GM18870 (cell line): ENCODE data around the gene KCNJ4.

ENCODE experiments used
- ATAC-seq: cut with Tn5 transposase; IDR thresholded peaks from one replicate; pipeline ENCODE4 v1.9.1; 2021; ENCODE audit warnings: moderate library complexity; ENCODE audit not compliant: unreplicated experiment

The KCNJ4 gene

DNA sequence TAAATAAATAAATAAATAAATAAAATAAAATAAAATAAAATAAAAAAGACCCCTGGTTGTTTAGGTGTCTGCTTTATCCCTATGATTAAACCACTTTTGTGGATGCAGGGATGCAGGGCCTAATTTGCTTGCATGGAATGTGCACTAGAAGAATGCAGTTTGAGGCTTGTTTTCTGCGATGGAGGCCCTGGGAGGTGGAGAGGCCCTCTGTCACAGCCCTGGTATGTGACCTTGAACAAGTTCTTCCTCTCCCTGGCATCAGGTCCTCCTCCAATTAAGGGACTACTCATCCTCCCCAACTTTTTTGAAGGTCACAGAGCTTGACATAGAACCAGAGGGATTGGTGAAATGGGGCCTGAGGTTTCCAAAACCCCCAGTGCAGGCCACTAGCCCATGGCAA is 22.7 kb downstream of the KCNJ4 start:
- no peak for ATAC-seq

- ATAC-seq: no peak
Measured at GRCh38 chr22:38431266-38432010, 23.6 kb downstream of the KCNJ4 start.

GRCh38 chr22:38429499-38430068 is 25.4 kb downstream of the KCNJ4 start:
- no peak for ATAC-seq

DNA sequence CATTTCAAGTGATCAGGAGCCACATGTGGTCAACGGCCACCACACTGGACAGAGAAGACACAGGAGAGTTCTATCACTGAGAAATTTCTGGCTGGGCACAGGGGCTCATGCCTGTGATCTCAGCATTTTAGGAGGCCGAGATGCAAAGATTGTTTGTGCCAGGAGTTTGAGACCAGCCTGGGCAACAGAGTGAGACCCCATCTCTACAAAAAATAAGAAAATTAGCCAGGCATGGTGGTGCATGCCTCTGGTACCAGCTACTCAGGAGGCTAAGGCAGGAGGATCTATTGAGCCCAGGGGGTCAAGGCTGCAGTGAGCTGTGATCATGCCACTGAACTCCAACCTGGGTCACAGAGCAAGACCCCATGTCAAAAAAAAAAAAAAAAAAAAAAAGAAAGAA is 26.3 kb downstream of the KCNJ4 start:
- ATAC-seq: no peak

DNA sequence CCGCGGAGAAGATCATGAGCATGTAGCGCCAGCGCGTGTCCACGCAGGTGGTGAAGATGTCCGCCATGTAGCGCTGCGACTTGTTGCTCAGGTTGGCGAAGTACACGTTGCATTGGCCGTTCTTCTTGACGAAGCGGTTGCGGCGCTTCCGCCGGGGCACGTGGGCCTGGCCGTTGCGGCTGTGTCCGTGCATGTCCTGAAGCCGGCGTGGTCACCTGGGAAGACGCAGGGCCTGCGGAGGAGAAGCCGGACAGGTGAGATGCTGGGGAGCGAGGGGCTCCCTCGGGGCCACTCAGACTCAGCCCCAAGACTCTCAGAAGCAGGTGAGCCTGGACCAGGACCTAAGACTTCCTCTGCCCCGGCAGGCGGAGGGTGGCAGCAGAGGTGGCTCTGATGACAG is 27.1 kb downstream of the KCNJ4 start:
- ATAC-seq: no peak

GRCh38 chr22:38427465-38427864 is 27.5 kb downstream of the KCNJ4 start:
- no peak for ATAC-seq

DNA sequence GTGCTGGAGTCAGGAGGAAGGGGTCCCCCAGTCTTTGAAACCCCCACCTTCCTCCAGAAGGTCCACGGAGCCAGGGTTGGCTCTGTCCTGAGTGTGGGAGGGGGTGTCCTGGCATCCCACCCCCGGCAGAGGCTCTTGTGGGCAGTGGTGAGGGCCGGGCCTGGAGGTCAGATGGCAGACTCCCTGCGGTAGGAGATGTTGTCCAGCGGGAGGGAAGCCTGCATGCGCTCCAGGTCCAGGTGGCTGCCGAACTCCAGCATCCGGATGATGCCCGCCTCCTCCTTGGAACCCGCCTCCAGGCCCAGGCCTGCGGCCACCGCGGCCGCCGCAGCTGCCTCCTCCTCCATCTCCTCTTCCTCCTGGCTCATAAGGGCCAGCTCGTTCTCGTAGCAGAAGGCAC is 28.4 kb downstream of the KCNJ4 start:
- no peak for ATAC-seq

- ATAC-seq: no peak
Measured at GRCh38 chr22:38424525-38425080, 30.4 kb downstream of the KCNJ4 start.

DNA sequence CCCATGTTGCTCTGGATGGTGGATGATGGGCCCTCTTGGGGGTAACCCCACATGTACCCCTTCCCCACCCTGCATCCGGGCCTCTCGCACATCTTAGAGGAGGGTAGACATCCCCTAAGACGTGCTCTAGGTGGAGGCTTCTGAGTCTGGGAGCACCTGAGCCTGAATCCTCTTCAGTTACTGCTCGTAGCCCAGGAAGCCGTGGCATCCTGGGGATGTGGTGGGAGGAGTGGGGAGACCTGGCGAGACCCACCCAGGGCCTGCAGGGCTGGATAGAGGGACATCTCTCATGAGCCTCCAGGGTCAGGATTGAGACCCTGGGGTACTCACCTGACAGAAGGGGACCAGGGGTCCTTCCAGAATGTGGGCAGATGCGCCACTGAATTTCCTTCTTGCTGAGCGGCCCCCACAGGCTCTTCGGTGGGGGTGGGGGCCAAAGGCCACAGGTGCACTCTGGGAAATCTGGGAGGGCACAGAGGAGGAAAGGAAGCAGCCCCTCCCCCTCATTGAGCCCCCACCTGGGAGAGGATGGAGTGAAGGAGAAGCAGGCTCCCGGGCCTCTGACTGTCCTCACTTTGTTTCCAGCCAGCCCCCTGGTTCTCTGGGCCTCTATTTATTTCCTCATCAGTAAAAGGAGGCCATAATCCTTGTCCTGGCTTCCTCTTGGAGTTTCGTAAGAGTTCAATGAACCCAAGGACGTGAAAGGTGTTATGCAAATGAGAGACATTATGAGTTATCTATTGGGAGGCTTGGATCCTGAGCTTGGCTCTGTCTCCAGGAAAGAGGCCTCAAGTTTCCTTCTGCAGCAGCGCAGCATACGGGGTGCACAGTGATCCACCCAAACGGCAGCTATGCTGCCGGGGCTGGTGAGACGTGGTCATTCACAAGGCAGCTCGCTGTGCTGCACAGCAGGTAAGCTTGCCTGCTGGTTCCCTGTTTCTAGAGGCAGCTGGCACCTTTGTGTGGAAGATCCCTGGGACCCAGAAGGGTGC is 31.2 kb downstream of the KCNJ4 start:
- no peak for ATAC-seq

DNA sequence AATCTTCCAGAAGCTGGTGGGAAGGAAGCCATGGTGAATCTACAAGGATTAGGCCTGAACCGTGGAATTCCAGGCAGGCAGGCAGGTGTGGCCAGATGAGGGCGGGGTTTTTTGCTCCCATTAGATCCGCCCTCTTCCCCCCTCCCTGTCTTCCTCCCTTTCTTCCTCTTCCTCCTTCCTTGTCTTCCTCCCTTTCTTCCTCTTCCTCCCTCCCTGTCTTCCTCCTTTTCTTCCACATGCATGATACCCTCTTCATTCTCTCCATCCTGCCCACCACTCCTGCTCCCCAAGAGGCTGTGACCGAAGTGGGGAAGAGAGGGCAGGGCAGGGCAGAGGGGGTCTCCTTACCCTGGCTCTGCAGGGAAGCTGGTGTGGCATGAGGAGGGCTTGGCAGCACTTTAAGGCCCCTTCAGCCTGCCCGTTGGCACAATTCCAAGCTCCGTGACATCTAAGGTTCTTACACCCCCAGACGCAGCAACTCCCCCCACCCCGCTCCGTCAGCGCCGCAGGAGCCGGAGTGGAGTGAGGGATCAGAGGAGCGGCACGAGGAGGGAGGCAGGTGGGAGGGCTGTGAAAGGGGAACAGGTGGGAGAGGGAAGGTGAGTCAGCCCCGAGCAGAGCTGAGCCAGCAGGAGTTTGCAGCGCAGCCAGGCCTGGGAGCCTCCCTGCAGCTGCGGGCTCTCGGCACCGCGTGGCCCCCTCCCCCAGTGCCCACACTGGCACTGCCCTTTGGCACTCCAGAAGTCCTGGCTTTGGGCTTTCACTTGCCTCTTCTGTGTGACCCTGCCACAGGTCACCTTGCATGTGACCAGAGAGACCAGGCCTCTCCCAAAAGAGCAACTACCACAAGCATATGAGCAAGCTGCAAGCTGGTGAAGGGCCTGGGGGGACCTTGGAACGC is 32.1 kb downstream of the KCNJ4 start:
- no peak for ATAC-seq

- no peak for ATAC-seq
Measured at GRCh38 chr22:38420734-38421133, 34.3 kb downstream of the KCNJ4 start.

GRCh38 chr22:38419858-38420160 is 35.2 kb downstream of the KCNJ4 start:
- ATAC-seq: no peak

DNA sequence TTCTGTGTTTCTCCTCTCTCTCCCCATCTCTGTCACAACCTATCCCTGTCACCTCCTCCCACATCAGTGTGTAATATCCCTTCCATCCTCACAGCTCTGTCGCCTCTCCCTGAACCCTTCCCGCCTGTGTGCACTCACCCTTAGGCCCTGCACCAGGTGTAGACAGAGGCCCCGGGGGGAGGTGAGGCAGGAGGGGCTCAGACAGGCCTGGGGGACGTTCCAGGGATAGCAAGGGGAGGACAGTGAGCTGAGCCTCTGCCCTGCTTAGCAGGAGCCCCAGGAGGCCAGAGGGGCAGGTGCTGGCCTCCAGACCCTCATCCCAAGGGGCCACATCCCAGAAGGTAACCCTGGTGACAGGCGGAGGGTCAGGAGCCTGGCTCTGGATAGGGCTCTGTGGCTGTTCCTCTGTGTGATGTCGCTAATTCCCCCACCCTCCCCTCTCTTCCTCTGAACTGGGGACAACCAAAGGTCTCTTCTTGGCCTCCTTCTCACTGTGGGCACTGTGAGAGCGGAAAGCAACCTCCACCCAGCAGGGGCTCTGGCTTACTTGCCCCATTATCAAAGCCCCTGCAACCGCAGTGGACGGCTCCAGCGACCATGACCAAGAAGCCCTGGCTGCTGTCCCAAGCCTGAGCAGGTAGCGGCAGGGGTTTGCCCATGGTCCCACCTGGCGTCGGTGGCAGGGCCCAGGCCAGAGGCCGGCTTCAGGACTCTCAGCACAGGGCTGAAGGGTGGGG is 35.7 kb downstream of the KCNJ4 start:
- ATAC-seq: no peak

GRCh38 chr22:38418589-38418988 is 36.4 kb downstream of the KCNJ4 start:
- no peak for ATAC-seq

DNA sequence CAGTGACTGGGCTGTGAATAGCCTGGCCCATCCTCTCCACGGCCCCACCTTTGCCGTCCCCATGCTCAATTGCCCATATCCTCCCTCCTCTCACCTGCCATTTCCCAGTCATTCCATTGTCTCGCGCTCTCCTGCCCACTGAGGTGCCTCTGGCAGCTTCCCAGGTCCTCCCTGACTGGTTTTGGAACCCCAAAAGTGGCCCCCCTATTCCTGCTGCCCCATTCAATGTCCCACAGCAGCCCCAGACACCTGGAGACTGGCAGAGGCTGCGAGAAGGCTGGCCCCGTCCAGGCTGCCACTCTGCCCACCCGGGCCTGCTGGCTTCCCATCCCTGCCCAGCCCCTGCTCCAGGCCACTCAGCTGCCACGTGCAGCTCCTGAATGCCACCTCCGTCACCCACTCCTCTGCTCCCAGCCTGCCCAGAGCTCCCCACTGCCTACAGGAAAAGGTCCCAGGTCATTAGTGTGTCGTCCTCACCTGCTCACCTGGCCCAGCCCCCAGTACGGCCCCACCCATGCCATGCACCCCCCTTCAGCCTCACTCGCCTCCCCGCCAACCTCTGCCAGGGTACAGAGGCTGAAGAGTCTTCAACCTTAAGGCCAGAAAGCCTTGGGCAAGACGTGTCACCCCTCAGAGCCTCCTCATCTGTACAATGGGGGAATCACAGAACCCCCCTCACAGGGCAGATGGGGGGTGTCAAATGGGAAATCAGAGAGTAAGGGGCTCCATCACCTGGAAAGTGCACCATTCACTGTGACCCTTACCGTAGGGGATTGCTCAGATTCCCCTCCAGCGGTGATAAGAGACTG is 37.5 kb downstream of the KCNJ4 start:
- ATAC-seq: no peak

DNA sequence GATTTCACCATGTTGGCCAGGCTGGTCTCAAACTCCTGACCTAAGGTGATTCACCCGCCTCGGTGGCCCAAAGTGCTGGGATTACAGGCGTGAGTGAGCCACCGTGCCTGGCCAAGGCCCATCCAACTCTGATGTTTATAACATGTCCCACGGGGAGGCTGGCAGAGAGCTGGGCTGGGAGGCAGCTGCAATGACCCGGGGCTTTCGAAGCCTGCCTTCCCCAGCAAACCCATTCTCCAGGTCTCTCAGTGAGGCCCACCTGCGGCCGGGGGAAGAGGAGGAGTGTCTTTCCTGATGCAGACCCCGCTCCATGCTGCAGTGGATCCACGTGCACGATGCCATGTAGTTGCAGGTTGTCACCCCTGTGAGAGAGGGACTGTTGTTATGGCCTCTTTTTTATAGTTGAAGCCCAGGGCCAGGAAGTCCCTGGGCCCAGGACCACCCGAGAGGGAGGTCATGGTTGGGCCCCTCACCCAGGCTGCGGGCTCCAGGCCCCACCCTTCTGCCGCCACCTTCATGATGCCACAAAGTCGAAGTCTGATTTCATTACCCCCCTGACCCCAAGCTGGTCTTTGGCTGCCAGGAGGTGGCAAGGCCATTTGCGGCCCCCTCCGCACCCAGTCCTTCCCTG is 38.3 kb downstream of the KCNJ4 start:
- ATAC-seq: no peak

GRCh38 chr22:38415561-38416321 is 39.3 kb downstream of the KCNJ4 start:
- ATAC-seq: no peak

GRCh38 chr22:38415046-38415445 is 40.0 kb downstream of the KCNJ4 start:
- no peak for ATAC-seq
